ENCODE measurements around the gene GRIN2A. TPM values are rescaled to one million over a fixed set of nuclear protein-coding genes. Genes with fewer than 3 reads are reported as not detected.
A peak's percentile ranks its signal among the peaks of the same experiment; 100 is the strongest.

Gene GRIN2A
- total RNA-seq, 1 donor from 2014 or later, result not detected

GRCh38 chr16:9908613-9909012 lies 273.6 kb downstream of the GRIN2A start:
- FAIRE-seq (peak; percentile 79), DNase-seq (ENCODE audit: low read depth) (no peak)
- H3K36me3 ChIP-seq (ENCODE audit: control insufficient read depth, insufficient read depth, low read length), result no peaks in the 10 kb centered on the region
- H3K27me3 ChIP-seq (ENCODE audit: control insufficient read depth, insufficient read depth, low read length), result no peaks in the 10 kb centered on the region
- no peak for TF ChIP-seq CTCF (IDR thresholded peaks at IDR 0.05; ENCODE audit: insufficient read depth, low read length, severe bottlenecking)
- H3K4me3 ChIP-seq (ENCODE audit: low read depth, low read length), result no peak overlapping the region

- Histone ChIP-seq H3K27me3 (ENCODE audit: control insufficient read depth, insufficient read depth, low read length) (no peaks in the 10 kb centered on the region), H3K4me3 (ENCODE audit: low read depth, low read length) (no peak overlapping the region), H3K36me3 (ENCODE audit: control insufficient read depth, insufficient read depth, low read length) (no peaks in the 10 kb centered on the region)
- no peak for DNase-seq (ENCODE audit: low read depth)
- no peak for FAIRE-seq
- TF ChIP-seq CTCF (IDR thresholded peaks at IDR 0.05; ENCODE audit: insufficient read depth, low read length, severe bottlenecking), result no peak
Observed at GRCh38 chr16:9907752-9908151, 274.5 kb downstream of the GRIN2A start.

GRCh38 chr16:9906218-9906617 lies 276.0 kb downstream of the GRIN2A start:
- TF ChIP-seq CTCF (IDR thresholded peaks at IDR 0.05; ENCODE audit: insufficient read depth, low read length, severe bottlenecking), result no peak
- DNase-seq (ENCODE audit: low read depth) (no peak), FAIRE-seq (no peak)
- Histone ChIP-seq H3K36me3 (ENCODE audit: control insufficient read depth, insufficient read depth, low read length) (no peaks in the 10 kb centered on the region), H3K27me3 (ENCODE audit: control insufficient read depth, insufficient read depth, low read length) (no peaks in the 10 kb centered on the region), H3K4me3 (ENCODE audit: low read depth, low read length) (no peak overlapping the region)

GRCh38 chr16:9904526-9904925 lies 277.7 kb downstream of the GRIN2A start:
- Histone ChIP-seq H3K4me3 (ENCODE audit: low read depth, low read length) (no peak overlapping the region), H3K27me3 (ENCODE audit: control insufficient read depth, insufficient read depth, low read length) (no peaks in the 10 kb centered on the region), H3K36me3 (ENCODE audit: control insufficient read depth, insufficient read depth, low read length) (no peaks in the 10 kb centered on the region)
- TF ChIP-seq CTCF (IDR thresholded peaks at IDR 0.05; ENCODE audit: insufficient read depth, low read length, severe bottlenecking), result no peak
- no peak for DNase-seq (ENCODE audit: low read depth)
- FAIRE-seq, result no peak

DNA sequence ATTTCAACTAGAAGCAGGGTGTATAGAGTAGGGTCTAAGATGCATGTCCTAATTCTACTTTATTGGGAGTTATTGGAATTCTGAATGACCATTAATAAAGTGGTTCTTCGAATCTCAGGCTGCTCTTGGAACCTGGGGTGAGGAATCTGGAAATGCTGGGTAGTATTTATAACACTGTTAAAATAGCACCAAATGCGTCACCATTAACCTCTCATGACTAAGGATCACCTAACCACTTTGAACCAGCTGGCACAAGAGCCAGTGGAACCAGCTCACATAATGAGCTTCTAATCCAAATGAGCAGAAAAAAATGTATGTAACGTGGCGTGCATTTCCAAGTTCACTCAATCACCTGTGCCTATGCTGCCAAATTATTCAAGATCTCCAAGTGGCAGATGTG lies 281.7 kb downstream of the GRIN2A start:
- FAIRE-seq (no peak), DNase-seq (ENCODE audit: low read depth) (no peak)
- H3K36me3 ChIP-seq (ENCODE audit: control insufficient read depth, insufficient read depth, low read length), result no peaks in the 10 kb centered on the region
- no peaks in the 10 kb centered on the region for H3K27me3 ChIP-seq (ENCODE audit: control insufficient read depth, insufficient read depth, low read length)
- no peak for TF ChIP-seq CTCF (IDR thresholded peaks at IDR 0.05; ENCODE audit: insufficient read depth, low read length, severe bottlenecking)
- no peak overlapping the region for H3K4me3 ChIP-seq (ENCODE audit: low read depth, low read length)

DNA sequence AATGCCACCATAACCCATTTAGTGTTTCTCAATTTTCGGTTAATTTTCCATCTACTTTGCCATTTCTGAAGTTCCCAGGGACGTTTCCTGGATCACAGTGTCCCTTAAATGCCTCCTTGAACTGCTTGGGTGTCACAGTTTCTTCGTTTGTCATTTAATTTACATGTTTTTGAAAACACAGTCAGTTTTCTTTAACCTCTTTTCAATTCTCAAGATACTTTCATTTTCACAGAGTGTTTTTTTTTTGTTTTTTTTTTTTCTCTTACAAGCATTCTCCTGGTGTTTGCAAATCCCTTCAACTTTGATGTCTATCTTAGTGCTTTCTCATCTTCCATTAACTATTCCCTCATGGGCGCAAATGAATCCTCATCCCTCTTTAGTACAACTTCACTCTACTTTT lies 283.7 kb downstream of the GRIN2A start:
- no peaks in the 10 kb centered on the region for H3K27me3 ChIP-seq (ENCODE audit: control insufficient read depth, insufficient read depth, low read length)
- DNase-seq (ENCODE audit: low read depth) (no peak), FAIRE-seq (no peak)
- TF ChIP-seq CTCF (IDR thresholded peaks at IDR 0.05; ENCODE audit: insufficient read depth, low read length, severe bottlenecking), result no peak
- no peaks in the 10 kb centered on the region for H3K36me3 ChIP-seq (ENCODE audit: control insufficient read depth, insufficient read depth, low read length)
- H3K4me3 ChIP-seq (ENCODE audit: low read depth, low read length), result no peak overlapping the region

Data from bronchial epithelial cell (primary cell).